WTC11 (cell line): Measurements from ENCODE around the gene TPM4. TPM values are rescaled to one million over a fixed set of nuclear protein-coding genes. Genes with fewer than 3 reads are reported as not detected.

Experiments used
- ATAC-seq: fragments of 200-7000 bp; cut with Tn5 transposase; 2 replicates; pipeline ENCODE4 v1.10.0; 2021; ENCODE audit warnings: mild to moderate bottlenecking, moderate library complexity
- CTCF ChIA-PET: fragments of 300-600 bp; sonication (Branson Sonifier 250); formaldehyde crosslinking; loops from one replicate; lab custom pipeline; 2021; ENCODE audit warnings: antibody characterized with exemption; lab: Charles Lee
- POLR2A ChIA-PET: fragments of 350-600 bp; sonication (Branson Sonifier 250); formaldehyde crosslinking; loops from one replicate; lab custom pipeline; 2021; ENCODE audit warnings: antibody characterized with exemption; lab: Charles Lee
- DNase-seq: peaks from one replicate; pipeline ENCODE4 v3.0.0; 2021; ENCODE audit warnings: low spot score
- H3K27ac Mint-ChIP-seq: 2 replicates; pipeline ENCODE4 v1.8.0; 2021; ENCODE audit warnings: mixed read lengths
- H3K27me3 Mint-ChIP-seq: 2 replicates; pipeline ENCODE4 v1.8.0; 2021; ENCODE audit warnings: low read depth, mild to moderate bottlenecking, moderate library complexity, mixed read lengths
- H3K36me3 Mint-ChIP-seq: 2 replicates; pipeline ENCODE4 v1.8.0; 2021; ENCODE audit warnings: mixed read lengths
- H3K4me1 Mint-ChIP-seq: 2 replicates; pipeline ENCODE4 v1.8.0; 2022; ENCODE audit warnings: mixed read lengths
- H3K4me3 Mint-ChIP-seq: 2 replicates; pipeline ENCODE4 v1.8.0; 2021; ENCODE audit warnings: mild to moderate bottlenecking, moderate library complexity, mixed read lengths
- H3K9me3 Mint-ChIP-seq: 2 replicates; pipeline ENCODE4 v1.8.0; 2021; ENCODE audit warnings: mixed read lengths
- AFF4 ChIP-seq: sonication (generic); formaldehyde crosslinking; IDR thresholded peaks from 2 replicates; pipeline ENCODE4 v1.8.1; 2023; ENCODE audit warnings: mild to moderate bottlenecking, missing genetic modification reagents, borderline replicate concordance
- CREB1 ChIP-seq: sonication (generic); formaldehyde crosslinking; IDR thresholded peaks from 2 replicates; pipeline ENCODE4 v1.8.0; 2023; ENCODE audit warnings: mild to moderate bottlenecking, missing genetic modification reagents
- FOXK1 ChIP-seq: sonication (generic); formaldehyde crosslinking; IDR thresholded peaks from 2 replicates; pipeline ENCODE4 v1.8.0; 2022; ENCODE audit warnings: mild to moderate bottlenecking, moderate library complexity, missing genetic modification reagents
- JUN ChIP-seq: sonication (generic); formaldehyde crosslinking; IDR thresholded peaks from 2 replicates; pipeline ENCODE4 v1.8.0; 2023; ENCODE audit warnings: mild to moderate bottlenecking, missing genetic modification reagents
- OVOL2 ChIP-seq: fragments of 250-450 bp; sonication (Bioruptor Pico); IDR thresholded peaks from 2 replicates; pipeline ENCODE4 v1.9.0; 2021; ENCODE audit warnings: mild to moderate bottlenecking, borderline replicate concordance
- RELA ChIP-seq: sonication (generic); formaldehyde crosslinking; IDR thresholded peaks from 2 replicates; pipeline ENCODE4 v1.8.1; 2022; ENCODE audit warnings: missing genetic modification reagents, mild to moderate bottlenecking, borderline replicate concordance
- RORB ChIP-seq: fragments of 250-450 bp; sonication (Bioruptor Pico); IDR thresholded peaks from 2 replicates; pipeline ENCODE4 v1.9.0; 2021; ENCODE audit warnings: mild to moderate bottlenecking
- TEAD4 ChIP-seq: sonication (generic); formaldehyde crosslinking; IDR thresholded peaks from 2 replicates; pipeline ENCODE4 v1.8.0; 2022; ENCODE audit warnings: mild to moderate bottlenecking, missing genetic modification reagents
- ZNF219 ChIP-seq: sonication (generic); formaldehyde crosslinking; IDR thresholded peaks from 2 replicates; pipeline ENCODE4 v1.8.0; 2023; ENCODE audit warnings: missing genetic modification reagents, mild to moderate bottlenecking, borderline replicate concordance
- ZNF317 ChIP-seq: sonication (generic); formaldehyde crosslinking; IDR thresholded peaks from 2 replicates; pipeline ENCODE4 v1.8.1; 2023; ENCODE audit warnings: low read depth, mild to moderate bottlenecking, moderate library complexity, missing genetic modification reagents, borderline replicate concordance
- ZNF512 ChIP-seq: sonication (generic); formaldehyde crosslinking; IDR thresholded peaks from 2 replicates; pipeline ENCODE4 v1.8.1; 2022; ENCODE audit warnings: missing genetic modification reagents, borderline replicate concordance
- ZNF532 ChIP-seq: fragments of 250-450 bp; sonication (Bioruptor Pico); IDR thresholded peaks from 2 replicates; pipeline ENCODE4 v1.9.0; 2021; ENCODE audit warnings: mild to moderate bottlenecking, borderline replicate concordance
- ZSCAN18 ChIP-seq: fragments of 250-450 bp; sonication (Bioruptor Pico); IDR thresholded peaks from 2 replicates; pipeline ENCODE4 v2.1.2; 2022; ENCODE audit warnings: mild to moderate bottlenecking, moderate library complexity
- total RNA-seq: library from RNA; stranded (reverse); gene quantifications from 3 replicates; pipeline ENCODE4 v1.2.3, GENCODE V29; 2021
- TF ChIP-seq, protein P1 (sequence below): sonication (generic); formaldehyde crosslinking; IDR thresholded peaks from 2 replicates; pipeline ENCODE4 v1.8.1; 2023; ENCODE audit warnings: mild to moderate bottlenecking, missing genetic modification reagents, moderate library complexity
- TF ChIP-seq, protein P2 (sequence below): sonication (generic); formaldehyde crosslinking; IDR thresholded peaks from 2 replicates; pipeline ENCODE4 v1.8.0; 2023; ENCODE audit warnings: mild to moderate bottlenecking, missing genetic modification reagents

TPM4 gene
- total RNA-seq, 1 experiment from 2014 or later: 302 TPM

DNA sequence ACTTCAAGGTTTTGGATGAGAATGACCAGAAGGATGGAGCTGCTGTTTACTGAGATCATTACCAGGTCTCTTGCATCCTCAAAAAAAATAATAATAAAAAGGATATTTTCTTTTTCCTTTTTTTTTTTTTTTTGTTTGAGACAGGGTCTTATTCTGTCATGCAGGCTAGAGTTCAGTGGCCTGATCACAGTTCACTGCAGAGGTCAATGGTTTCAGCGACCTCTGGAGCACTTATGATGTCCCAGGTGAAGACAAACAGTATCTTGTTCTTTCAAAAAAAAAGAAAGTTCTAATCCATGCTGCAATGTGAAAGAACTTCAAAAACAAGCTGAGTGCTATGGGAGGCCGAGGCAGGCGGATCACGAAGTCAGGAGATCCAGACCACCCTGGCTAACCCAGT is 30.4 kb upstream of the TPM4 start:
- H3K9me3 Mint-ChIP-seq: no peaks in the 10 kb centered on the region
- POLR2A ChIA-PET: no interaction called here

DNA sequence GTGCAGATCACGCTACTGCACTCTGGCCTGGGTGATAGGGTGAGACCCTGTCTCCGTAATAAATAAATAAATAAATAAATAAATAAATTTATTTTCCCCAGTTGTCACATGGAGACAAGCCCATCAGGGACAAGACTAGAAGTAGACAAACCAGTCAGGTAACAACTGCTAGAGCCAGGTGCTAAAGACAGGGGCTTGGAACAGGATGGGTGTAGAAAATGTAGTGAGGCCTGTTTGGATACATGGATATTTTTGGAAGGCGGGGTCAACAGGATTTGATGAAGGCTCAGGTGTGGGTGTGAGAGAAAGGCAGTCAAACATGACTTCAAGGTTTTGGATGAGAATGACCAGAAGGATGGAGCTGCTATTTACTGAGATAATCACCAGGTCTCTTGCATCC is 27.7 kb upstream of the TPM4 start:
- Mint-ChIP-seq H3K27me3 (no peaks in the 10 kb centered on the region; the same call in 1 of the 2 replicates), H3K4me1 (no peaks in the 10 kb centered on the region), H3K9me3 (peaks cover 17% of the 10 kb centered on the region), H3K4me3 (no peak overlapping the region), H3K27ac (no peak overlapping the region), H3K36me3 (no peaks in the 10 kb centered on the region)
- no peak for DNase-seq
- ChIA-PET CTCF (interaction anchor here (1.4 to 3.5 kb wide), 2 partner anchors 14 to 137 kb away, joined by 4 to 11 read pairs; partner anchors contain the start of gene FAM32A), POLR2A (no interaction called here)
- ATAC-seq: no peak
- TF ChIP-seq ZNF512 (CRISPR knock-in tag): no peak
- TF ChIP-seq ZNF317 (CRISPR knock-in tag): no peak
- TF ChIP-seq, protein P1, sequence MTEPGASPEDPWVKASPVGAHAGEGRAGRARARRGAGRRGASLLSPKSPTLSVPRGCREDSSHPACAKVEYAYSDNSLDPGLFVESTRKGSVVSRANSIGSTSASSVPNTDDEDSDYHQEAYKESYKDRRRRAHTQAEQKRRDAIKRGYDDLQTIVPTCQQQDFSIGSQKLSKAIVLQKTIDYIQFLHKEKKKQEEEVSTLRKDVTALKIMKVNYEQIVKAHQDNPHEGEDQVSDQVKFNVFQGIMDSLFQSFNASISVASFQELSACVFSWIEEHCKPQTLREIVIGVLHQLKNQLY (CRISPR knock-in tag): no peak
- no peak for TF ChIP-seq OVOL2 (CRISPR knock-in tag)
- TF ChIP-seq AFF4 (CRISPR knock-in tag): no peak
- TF ChIP-seq CREB1 (CRISPR knock-in tag): no peak
- TF ChIP-seq, protein P2, sequence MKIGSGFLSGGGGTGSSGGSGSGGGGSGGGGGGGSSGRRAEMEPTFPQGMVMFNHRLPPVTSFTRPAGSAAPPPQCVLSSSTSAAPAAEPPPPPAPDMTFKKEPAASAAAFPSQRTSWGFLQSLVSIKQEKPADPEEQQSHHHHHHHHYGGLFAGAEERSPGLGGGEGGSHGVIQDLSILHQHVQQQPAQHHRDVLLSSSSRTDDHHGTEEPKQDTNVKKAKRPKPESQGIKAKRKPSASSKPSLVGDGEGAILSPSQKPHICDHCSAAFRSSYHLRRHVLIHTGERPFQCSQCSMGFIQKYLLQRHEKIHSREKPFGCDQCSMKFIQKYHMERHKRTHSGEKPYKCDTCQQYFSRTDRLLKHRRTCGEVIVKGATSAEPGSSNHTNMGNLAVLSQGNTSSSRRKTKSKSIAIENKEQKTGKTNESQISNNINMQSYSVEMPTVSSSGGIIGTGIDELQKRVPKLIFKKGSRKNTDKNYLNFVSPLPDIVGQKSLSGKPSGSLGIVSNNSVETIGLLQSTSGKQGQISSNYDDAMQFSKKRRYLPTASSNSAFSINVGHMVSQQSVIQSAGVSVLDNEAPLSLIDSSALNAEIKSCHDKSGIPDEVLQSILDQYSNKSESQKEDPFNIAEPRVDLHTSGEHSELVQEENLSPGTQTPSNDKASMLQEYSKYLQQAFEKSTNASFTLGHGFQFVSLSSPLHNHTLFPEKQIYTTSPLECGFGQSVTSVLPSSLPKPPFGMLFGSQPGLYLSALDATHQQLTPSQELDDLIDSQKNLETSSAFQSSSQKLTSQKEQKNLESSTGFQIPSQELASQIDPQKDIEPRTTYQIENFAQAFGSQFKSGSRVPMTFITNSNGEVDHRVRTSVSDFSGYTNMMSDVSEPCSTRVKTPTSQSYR (CRISPR knock-in tag): no peak

More for the DNA sequence above, 30.4 kb upstream of the TPM4 start:
- peaks cover 8% of the 10 kb centered on the region for H3K27me3 Mint-ChIP-seq
- H3K4me3 Mint-ChIP-seq: no peak overlapping the region
- no peaks in the 10 kb centered on the region for H3K36me3 Mint-ChIP-seq
- H3K27ac Mint-ChIP-seq: no peak overlapping the region
- DNase-seq (no peak), ATAC-seq (no peak)
- TF ChIP-seq JUN (no peak), ZSCAN18 (CRISPR knock-in tag) (no peak), RORB (CRISPR knock-in tag) (no peak), ZNF219 (CRISPR knock-in tag) (no peak), ZNF532 (CRISPR knock-in tag) (no peak), FOXK1 (CRISPR knock-in tag) (no peak), TEAD4 (CRISPR knock-in tag) (no peak), RELA (CRISPR knock-in tag) (no peak)
- CTCF ChIA-PET: interaction anchor here (0.6 to 3.5 kb wide), 5 partner anchors 17 to 136 kb away, joined by 3 to 11 read pairs (median 5); no protein-coding TSS in a partner anchor
- H3K4me1 Mint-ChIP-seq: 0 out of 2 replicates have a peak, but pooled peaks cover 3% of the 10 kb centered on the region
